ENCODE measurements around the gene L2HGDH. TPM values are rescaled to one million over a fixed set of nuclear protein-coding genes. Genes with fewer than 3 reads are reported as not detected.

The L2HGDH gene
- total RNA-seq, 2 experiments from 2014 or later: 1.7 to 3.1 TPM

DNA sequence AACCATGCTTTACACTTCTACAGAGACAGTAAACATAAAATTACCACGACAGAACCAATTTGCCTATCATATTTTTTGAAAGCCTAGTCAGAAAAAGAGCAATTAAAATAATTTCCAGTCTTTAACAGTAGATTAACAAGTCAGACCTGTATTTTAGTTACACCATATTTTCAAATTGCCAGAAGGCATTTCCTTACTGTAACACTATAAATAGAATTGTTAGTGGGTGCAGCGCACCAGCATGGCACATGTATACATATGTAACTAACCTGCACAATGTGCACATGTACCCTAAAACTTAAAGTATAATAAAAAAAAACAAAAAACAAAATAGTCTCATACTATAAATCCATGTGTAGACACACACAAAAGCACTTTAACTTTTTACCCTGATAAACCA, 96.6 kb downstream of the L2HGDH start:
- Mint-ChIP-seq H3K4me3 (no peak overlapping the region), H3K36me3 (ENCODE audit: low read depth) (peaks cover 16% of the 10 kb centered on the region), H3K4me1 (ENCODE audit: low read depth) (peaks cover 41% of the 10 kb centered on the region), H3K27me3 (no peaks in the 10 kb centered on the region), H3K9me3 (no peaks in the 10 kb centered on the region), H3K27ac (no peak overlapping the region)
- DNase-seq: no peak
- no peak for ATAC-seq (ENCODE audit: poor library complexity)
- no peak overlapping the region for H3K4me3 ChIP-seq (ENCODE audit: low read length)
- H3K27me3 ChIP-seq (ENCODE audit: control insufficient read depth in 1 of 2, insufficient read depth in 2 of 2, low read length in 2 of 2): no peaks in the 10 kb centered on the region
- no peaks in the 10 kb centered on the region for H3K9me3 ChIP-seq (ENCODE audit: control insufficient read depth in 1 of 2, insufficient read depth in 1 of 2, low read length in 2 of 2)
- intact Hi-C loops (cut with DNase I, micrococcal nuclease): no loop called here
- H3K4me1 ChIP-seq (ENCODE audit: insufficient read depth, low read length): no peaks in the 10 kb centered on the region
- POLR2A ChIA-PET: no interaction called here
- no peaks in the 10 kb centered on the region for H3K36me3 ChIP-seq (ENCODE audit: insufficient read depth, low read length)
- CTCF ChIA-PET: no interaction called here
- no peak overlapping the region for H3K27ac ChIP-seq (ENCODE audit: low read depth in 1 of 2, low read length in 2 of 2)
- TF ChIP-seq, protein P1, sequence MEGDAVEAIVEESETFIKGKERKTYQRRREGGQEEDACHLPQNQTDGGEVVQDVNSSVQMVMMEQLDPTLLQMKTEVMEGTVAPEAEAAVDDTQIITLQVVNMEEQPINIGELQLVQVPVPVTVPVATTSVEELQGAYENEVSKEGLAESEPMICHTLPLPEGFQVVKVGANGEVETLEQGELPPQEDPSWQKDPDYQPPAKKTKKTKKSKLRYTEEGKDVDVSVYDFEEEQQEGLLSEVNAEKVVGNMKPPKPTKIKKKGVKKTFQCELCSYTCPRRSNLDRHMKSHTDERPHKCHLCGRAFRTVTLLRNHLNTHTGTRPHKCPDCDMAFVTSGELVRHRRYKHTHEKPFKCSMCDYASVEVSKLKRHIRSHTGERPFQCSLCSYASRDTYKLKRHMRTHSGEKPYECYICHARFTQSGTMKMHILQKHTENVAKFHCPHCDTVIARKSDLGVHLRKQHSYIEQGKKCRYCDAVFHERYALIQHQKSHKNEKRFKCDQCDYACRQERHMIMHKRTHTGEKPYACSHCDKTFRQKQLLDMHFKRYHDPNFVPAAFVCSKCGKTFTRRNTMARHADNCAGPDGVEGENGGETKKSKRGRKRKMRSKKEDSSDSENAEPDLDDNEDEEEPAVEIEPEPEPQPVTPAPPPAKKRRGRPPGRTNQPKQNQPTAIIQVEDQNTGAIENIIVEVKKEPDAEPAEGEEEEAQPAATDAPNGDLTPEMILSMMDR (IDR thresholded peaks at IDR 0.05): no peak

DNA sequence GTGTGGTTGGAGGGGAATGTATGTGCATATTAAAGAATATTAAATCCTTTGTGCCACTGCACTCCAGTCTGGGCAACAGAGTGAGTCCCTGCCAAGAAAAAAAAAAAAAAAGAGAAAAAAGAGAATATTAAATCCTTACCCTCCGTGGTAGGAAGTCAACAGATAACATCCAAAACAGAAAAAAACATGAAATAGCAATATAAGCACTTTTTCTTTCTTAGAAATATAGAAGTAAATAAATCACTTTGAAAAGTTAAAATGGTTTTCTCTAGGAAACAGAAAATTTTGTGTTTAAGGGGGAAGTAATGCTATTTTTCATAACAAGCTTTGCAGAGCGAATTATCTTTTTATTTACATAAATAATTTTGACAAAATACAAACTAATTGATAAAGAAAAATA, 98.2 kb downstream of the L2HGDH start:
- Histone ChIP-seq H3K27ac (ENCODE audit: low read depth in 1 of 2, low read length in 2 of 2) (no peak overlapping the region), H3K27me3 (ENCODE audit: control insufficient read depth in 1 of 2, insufficient read depth in 2 of 2, low read length in 2 of 2) (no peaks in the 10 kb centered on the region), H3K9me3 (ENCODE audit: control insufficient read depth in 1 of 2, insufficient read depth in 1 of 2, low read length in 2 of 2) (no peaks in the 10 kb centered on the region), H3K4me3 (ENCODE audit: low read length) (no peak overlapping the region), H3K36me3 (ENCODE audit: insufficient read depth, low read length) (no peaks in the 10 kb centered on the region), H3K4me1 (ENCODE audit: insufficient read depth, low read length) (no peaks in the 10 kb centered on the region)
- intact Hi-C loops (cut with DNase I, micrococcal nuclease): no loop called here
- no peak overlapping the region for H3K4me3 Mint-ChIP-seq
- no peaks in the 10 kb centered on the region for H3K9me3 Mint-ChIP-seq
- peaks cover 40% of the 10 kb centered on the region for H3K4me1 Mint-ChIP-seq (ENCODE audit: low read depth)
- no peaks in the 10 kb centered on the region for H3K27me3 Mint-ChIP-seq
- POLR2A ChIA-PET: interaction anchor here (0.6 kb wide), 1 partner anchor 74 kb away, joined by 3 read pairs; no protein-coding TSS in a partner anchor
- peaks cover 16% of the 10 kb centered on the region for H3K36me3 Mint-ChIP-seq (ENCODE audit: low read depth)
- CTCF ChIA-PET: interaction anchor here (0.7 kb wide), 1 partner anchor 46 kb away, joined by 3 read pairs; no protein-coding TSS in a partner anchor
- H3K27ac Mint-ChIP-seq: no peak overlapping the region
- no peak for DNase-seq
- ATAC-seq (ENCODE audit: poor library complexity): no peak
- TF ChIP-seq, protein P1 (IDR thresholded peaks at IDR 0.05): no peak

DNA sequence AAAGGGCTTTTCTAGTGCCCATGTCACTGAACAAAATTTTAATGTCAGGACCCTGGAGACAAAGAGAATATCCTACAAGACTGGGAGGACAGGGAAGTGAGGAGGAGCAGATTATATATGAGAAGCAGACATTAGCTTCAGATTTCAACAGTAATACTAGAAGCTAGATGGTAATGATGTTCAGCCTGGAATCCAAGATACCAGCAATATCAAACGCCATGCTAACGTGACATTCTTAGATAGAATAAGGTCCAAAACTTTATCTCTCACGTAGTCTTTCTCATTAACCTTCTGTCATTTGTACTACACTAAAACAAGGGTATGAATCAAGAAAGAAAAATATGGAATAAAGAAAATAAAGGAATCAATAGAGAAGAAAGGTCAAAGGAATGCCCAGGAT, 99.3 kb downstream of the L2HGDH start:
- Mint-ChIP-seq H3K27me3 (no peaks in the 10 kb centered on the region), H3K27ac (no peak overlapping the region), H3K9me3 (no peaks in the 10 kb centered on the region), H3K4me3 (no peak overlapping the region), H3K4me1 (ENCODE audit: low read depth) (peaks cover 36% of the 10 kb centered on the region), H3K36me3 (ENCODE audit: low read depth) (peaks cover 10% of the 10 kb centered on the region)
- POLR2A ChIA-PET: no interaction called here
- no peaks in the 10 kb centered on the region for H3K36me3 ChIP-seq (ENCODE audit: insufficient read depth, low read length)
- no peak for ATAC-seq (ENCODE audit: poor library complexity)
- no peaks in the 10 kb centered on the region for H3K9me3 ChIP-seq (ENCODE audit: control insufficient read depth in 1 of 2, insufficient read depth in 1 of 2, low read length in 2 of 2)
- CTCF ChIA-PET: no interaction called here
- TF ChIP-seq, protein P1 (IDR thresholded peaks at IDR 0.05): no peak
- H3K4me3 ChIP-seq (ENCODE audit: low read length): no peak overlapping the region
- no peak for DNase-seq
- no peaks in the 10 kb centered on the region for H3K27me3 ChIP-seq (ENCODE audit: control insufficient read depth in 1 of 2, insufficient read depth in 2 of 2, low read length in 2 of 2)
- H3K4me1 ChIP-seq (ENCODE audit: insufficient read depth, low read length): no peaks in the 10 kb centered on the region
- intact Hi-C loops (cut with DNase I, micrococcal nuclease): no loop called here
- no peak overlapping the region for H3K27ac ChIP-seq (ENCODE audit: low read depth in 1 of 2, low read length in 2 of 2)
